Measurements from ENCODE around the gene ANXA11. TPM values are rescaled to one million over a fixed set of nuclear protein-coding genes. Genes with fewer than 3 reads are reported as not detected.
"Not testable (repeated sequence)": the region's sequence is repeated elsewhere in the genome, so short reads cannot be mapped to it uniquely, and the experiment has no call there.

ANXA11 gene
- total and polyA plus RNA-seq, 2 donors (not counting 1 experiment from before 2014, with no cell fraction given), result 124 to 206 TPM

DNA sequence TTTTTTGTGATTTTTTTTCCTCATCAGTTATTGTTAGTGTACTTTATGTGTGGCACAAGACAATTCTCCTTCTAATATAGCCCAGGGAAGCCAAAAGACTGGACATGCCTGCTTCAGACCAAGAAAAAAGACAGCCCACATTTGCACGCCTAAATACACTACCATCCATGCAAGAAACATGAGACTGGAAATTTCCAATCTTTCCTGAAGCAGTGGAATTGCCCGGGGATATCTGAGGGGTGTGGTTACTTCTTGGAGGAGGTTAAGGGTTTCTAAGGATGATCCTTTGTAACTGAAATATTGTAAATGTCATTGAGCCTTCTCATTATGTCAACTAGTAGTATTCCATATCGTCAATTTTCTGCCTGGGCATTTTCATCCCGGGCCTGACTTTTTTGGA, 37.0 kb upstream of the ANXA11 start:
- not testable (repeated sequence) for H3K9me3 ChIP-seq (ENCODE audit: control insufficient read depth, insufficient read depth, low read depth, low read length); DNase-seq (ENCODE audit: low read depth in 2 of 2); H3K27ac ChIP-seq (ENCODE audit: insufficient read depth, low read length); H3K36me3 ChIP-seq (ENCODE audit: control insufficient read depth, insufficient read depth, low read length); H2AFZ ChIP-seq (ENCODE audit: low read length); H4K20me1 ChIP-seq (ENCODE audit: control insufficient read depth, extremely low read depth, insufficient read depth, low read length); H3K4me1 ChIP-seq (ENCODE audit: control insufficient read depth, extremely low read depth, insufficient read depth, low read length); H3K79me2 ChIP-seq (ENCODE audit: control insufficient read depth, insufficient read depth, low read length); H3K4me2 ChIP-seq (ENCODE audit: extremely low read depth, insufficient read depth, low read length); H3K4me3 ChIP-seq (replicated peaks in 1 of 4; ENCODE audit: control extremely low read depth in 1 of 4, insufficient read depth in 1 of 4, low read depth in 3 of 4, low read length in 4 of 4); H3K27me3 ChIP-seq (ENCODE audit: control insufficient read depth, insufficient read depth, low read length); H3K9ac ChIP-seq (ENCODE audit: insufficient read depth, low read length)

DNA sequence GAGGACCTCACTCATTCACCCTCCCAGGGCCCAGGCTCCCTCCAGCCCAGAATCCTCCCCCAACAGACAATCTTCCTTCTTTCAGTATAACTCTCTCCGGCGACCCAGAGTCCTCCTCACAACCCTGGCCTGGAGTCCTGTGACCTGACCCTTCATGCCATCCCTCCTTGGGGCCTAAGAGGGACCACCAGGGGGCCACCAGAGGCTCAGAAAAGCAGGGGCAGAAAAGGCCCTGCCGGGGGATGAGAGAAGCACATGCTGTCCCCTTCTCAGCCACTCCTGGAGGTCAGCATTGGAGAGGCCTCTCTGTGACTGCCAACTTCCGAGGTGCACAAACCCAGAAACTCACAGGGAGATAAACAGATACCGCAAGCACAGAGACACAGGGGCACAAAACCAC, 31.1 kb upstream of the ANXA11 start:
- not testable (repeated sequence) for H3K4me1 ChIP-seq (ENCODE audit: control insufficient read depth, extremely low read depth, insufficient read depth, low read length); DNase-seq (ENCODE audit: low read depth in 2 of 2); H3K79me2 ChIP-seq (ENCODE audit: control insufficient read depth, insufficient read depth, low read length); H3K4me2 ChIP-seq (ENCODE audit: extremely low read depth, insufficient read depth, low read length); H3K9ac ChIP-seq (ENCODE audit: insufficient read depth, low read length); H3K27ac ChIP-seq (ENCODE audit: insufficient read depth, low read length); H3K4me3 ChIP-seq (replicated peaks in 1 of 4; ENCODE audit: control extremely low read depth in 1 of 4, insufficient read depth in 1 of 4, low read depth in 3 of 4, low read length in 4 of 4); H3K27me3 ChIP-seq (ENCODE audit: control insufficient read depth, insufficient read depth, low read length); H4K20me1 ChIP-seq (ENCODE audit: control insufficient read depth, extremely low read depth, insufficient read depth, low read length); H3K9me3 ChIP-seq (ENCODE audit: control insufficient read depth, insufficient read depth, low read depth, low read length); H3K36me3 ChIP-seq (ENCODE audit: control insufficient read depth, insufficient read depth, low read length); H2AFZ ChIP-seq (ENCODE audit: low read length)

DNA sequence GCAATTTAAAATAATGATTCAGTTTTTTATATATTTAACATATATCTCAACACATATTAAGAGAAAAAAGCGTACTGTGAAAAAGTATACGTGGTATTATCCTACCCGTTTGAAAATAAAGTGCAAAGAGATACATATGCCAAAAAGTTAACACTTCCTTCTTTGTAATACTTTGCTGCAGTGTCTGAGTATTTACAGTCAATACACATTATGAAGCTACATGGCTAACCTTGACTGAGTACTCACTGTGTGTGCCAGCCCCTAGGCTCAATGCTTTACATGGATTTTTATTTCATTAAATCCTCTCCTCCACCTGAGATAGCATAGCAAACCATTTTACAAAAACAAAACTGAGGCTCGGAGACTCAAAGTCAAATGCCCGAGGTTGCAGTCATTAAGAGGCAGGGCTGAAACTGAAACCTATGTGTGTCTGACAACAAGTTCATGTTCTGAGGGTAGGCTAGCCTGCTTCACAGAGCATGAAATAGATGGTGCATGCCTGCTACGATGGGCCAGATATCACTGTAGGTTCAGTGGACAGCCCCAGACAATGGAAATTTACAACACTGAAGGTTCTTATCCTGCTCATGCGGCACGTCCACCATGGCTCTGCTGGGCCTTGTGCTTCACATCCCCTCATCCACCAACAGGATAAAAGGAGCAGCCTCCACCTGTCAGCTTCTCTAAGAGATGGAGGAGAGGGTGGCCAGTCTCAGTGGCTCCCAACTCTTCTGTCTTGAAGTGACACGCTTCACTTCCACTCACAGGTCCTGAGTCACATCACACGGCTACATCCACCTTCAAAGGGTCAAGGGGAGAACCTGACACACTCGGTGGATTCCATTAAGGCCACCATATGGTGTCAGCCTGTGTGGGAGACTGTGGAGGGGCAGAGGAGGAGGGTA, 29.2 kb upstream of the ANXA11 start:
- not testable (repeated sequence) for H4K20me1 ChIP-seq (ENCODE audit: control insufficient read depth, extremely low read depth, insufficient read depth, low read length); H3K9ac ChIP-seq (ENCODE audit: insufficient read depth, low read length); H3K36me3 ChIP-seq (ENCODE audit: control insufficient read depth, insufficient read depth, low read length); H2AFZ ChIP-seq (ENCODE audit: low read length); H3K9me3 ChIP-seq (ENCODE audit: control insufficient read depth, insufficient read depth, low read depth, low read length); DNase-seq (ENCODE audit: low read depth in 2 of 2); H3K27me3 ChIP-seq (ENCODE audit: control insufficient read depth, insufficient read depth, low read length); H3K4me1 ChIP-seq (ENCODE audit: control insufficient read depth, extremely low read depth, insufficient read depth, low read length); H3K79me2 ChIP-seq (ENCODE audit: control insufficient read depth, insufficient read depth, low read length); H3K27ac ChIP-seq (ENCODE audit: insufficient read depth, low read length); H3K4me3 ChIP-seq (replicated peaks in 1 of 4; ENCODE audit: control extremely low read depth in 1 of 4, insufficient read depth in 1 of 4, low read depth in 3 of 4, low read length in 4 of 4); H3K4me2 ChIP-seq (ENCODE audit: extremely low read depth, insufficient read depth, low read length)

DNA sequence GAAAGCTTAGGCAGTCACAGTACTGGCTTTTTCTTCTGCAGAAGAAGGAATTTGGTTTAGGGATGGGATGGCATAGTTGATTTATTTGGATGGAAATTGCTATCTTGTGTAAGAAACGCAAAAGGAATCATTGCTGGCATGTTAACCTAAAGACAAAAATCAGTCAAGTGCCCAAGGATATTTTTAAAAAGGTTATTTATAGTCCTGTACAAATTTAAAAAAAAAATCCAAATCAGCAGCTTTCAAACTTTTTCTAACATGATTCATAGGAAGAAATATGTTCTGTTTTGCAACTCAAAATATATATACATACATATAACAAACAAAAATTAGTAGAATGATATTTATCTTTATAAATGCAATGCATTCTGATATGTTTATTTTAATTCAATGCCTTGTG, 28.5 kb upstream of the ANXA11 start:
- H3K79me2 ChIP-seq (ENCODE audit: control insufficient read depth, insufficient read depth, low read length); H3K9ac ChIP-seq (ENCODE audit: insufficient read depth, low read length); H4K20me1 ChIP-seq (ENCODE audit: control insufficient read depth, extremely low read depth, insufficient read depth, low read length); H3K4me1 ChIP-seq (ENCODE audit: control insufficient read depth, extremely low read depth, insufficient read depth, low read length); DNase-seq (ENCODE audit: low read depth in 2 of 2); H3K4me2 ChIP-seq (ENCODE audit: extremely low read depth, insufficient read depth, low read length); H3K9me3 ChIP-seq (ENCODE audit: control insufficient read depth, insufficient read depth, low read depth, low read length); H3K4me3 ChIP-seq (replicated peaks in 1 of 4; ENCODE audit: control extremely low read depth in 1 of 4, insufficient read depth in 1 of 4, low read depth in 3 of 4, low read length in 4 of 4); H3K36me3 ChIP-seq (ENCODE audit: control insufficient read depth, insufficient read depth, low read length); H2AFZ ChIP-seq (ENCODE audit: low read length); H3K27ac ChIP-seq (ENCODE audit: insufficient read depth, low read length); H3K27me3 ChIP-seq (ENCODE audit: control insufficient read depth, insufficient read depth, low read length): not testable (repeated sequence)

DNA sequence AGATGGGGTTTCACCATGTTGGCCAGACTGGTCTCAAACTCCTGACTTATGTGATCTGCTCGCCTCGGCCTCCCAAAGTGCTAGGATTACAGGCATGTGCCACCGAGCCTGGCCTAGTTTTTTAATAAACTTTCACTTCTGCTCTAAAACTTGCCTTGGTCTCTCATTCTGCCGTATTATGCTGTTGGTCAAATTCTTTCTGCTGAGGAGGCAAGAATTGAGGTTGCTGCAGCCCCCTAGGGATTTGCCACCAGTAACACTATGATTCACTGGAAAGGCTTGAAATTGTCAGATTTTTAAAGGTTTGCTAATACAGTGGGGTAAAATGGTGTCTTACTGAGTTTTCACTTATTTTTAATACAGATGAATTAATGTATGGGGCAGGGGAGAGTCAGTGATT, 21.4 kb upstream of the ANXA11 start:
- H4K20me1 ChIP-seq (ENCODE audit: control insufficient read depth, extremely low read depth, insufficient read depth, low read length); H3K79me2 ChIP-seq (ENCODE audit: control insufficient read depth, insufficient read depth, low read length); H3K4me1 ChIP-seq (ENCODE audit: control insufficient read depth, extremely low read depth, insufficient read depth, low read length); H3K36me3 ChIP-seq (ENCODE audit: control insufficient read depth, insufficient read depth, low read length); H3K9me3 ChIP-seq (ENCODE audit: control insufficient read depth, insufficient read depth, low read depth, low read length); H3K9ac ChIP-seq (ENCODE audit: insufficient read depth, low read length); H3K27me3 ChIP-seq (ENCODE audit: control insufficient read depth, insufficient read depth, low read length); H3K4me3 ChIP-seq (replicated peaks in 1 of 4; ENCODE audit: control extremely low read depth in 1 of 4, insufficient read depth in 1 of 4, low read depth in 3 of 4, low read length in 4 of 4); H3K27ac ChIP-seq (ENCODE audit: insufficient read depth, low read length); H2AFZ ChIP-seq (ENCODE audit: low read length); H3K4me2 ChIP-seq (ENCODE audit: extremely low read depth, insufficient read depth, low read length); DNase-seq (ENCODE audit: low read depth in 2 of 2): not testable (repeated sequence)

DNA sequence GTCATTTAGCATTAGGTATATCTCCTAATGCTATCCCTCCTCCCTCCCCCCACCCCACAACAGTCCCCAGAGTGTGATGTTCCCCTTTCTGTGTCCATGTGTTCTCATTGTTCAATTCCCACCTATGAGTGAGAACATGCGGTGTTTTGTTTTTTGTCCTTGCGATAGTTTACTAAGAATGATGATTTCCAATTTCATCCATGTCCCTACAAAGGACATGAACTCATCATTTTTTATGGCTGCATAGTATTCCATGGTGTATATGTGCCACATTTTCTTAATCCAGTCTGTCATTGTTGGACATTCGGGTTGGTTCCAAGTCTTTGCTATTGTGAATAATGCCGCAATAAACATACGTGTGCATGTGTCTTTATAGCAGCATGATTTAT, 17.7 kb upstream of the ANXA11 start:
- not testable (repeated sequence) for H3K4me1 ChIP-seq (ENCODE audit: control insufficient read depth, extremely low read depth, insufficient read depth, low read length); DNase-seq (ENCODE audit: low read depth in 2 of 2); H3K79me2 ChIP-seq (ENCODE audit: control insufficient read depth, insufficient read depth, low read length); H3K4me3 ChIP-seq (replicated peaks in 1 of 4; ENCODE audit: control extremely low read depth in 1 of 4, insufficient read depth in 1 of 4, low read depth in 3 of 4, low read length in 4 of 4); H3K9ac ChIP-seq (ENCODE audit: insufficient read depth, low read length); H2AFZ ChIP-seq (ENCODE audit: low read length); H3K4me2 ChIP-seq (ENCODE audit: extremely low read depth, insufficient read depth, low read length); H3K27me3 ChIP-seq (ENCODE audit: control insufficient read depth, insufficient read depth, low read length); H3K36me3 ChIP-seq (ENCODE audit: control insufficient read depth, insufficient read depth, low read length); H4K20me1 ChIP-seq (ENCODE audit: control insufficient read depth, extremely low read depth, insufficient read depth, low read length); H3K9me3 ChIP-seq (ENCODE audit: control insufficient read depth, insufficient read depth, low read depth, low read length); H3K27ac ChIP-seq (ENCODE audit: insufficient read depth, low read length)

DNA sequence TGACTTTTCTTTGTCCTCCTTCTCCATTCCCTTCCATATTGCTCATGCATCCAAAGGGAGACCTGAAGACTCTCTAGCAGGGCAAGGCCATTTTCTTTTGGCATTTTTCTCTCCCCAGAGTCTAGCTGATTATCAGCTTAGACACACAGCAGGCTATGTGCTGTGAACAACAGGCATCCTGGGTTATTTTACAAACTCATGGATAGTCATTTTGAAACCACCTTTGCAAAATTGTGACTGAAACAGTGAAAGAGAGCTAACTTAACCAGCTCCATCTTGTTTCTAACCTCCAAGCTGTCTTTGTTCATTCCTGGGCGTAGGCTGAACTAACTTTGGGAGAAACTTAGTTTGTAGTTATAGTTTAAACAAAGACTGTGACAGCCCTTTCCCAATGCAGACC, 13.5 kb upstream of the ANXA11 start:
- H4K20me1 ChIP-seq (ENCODE audit: control insufficient read depth, extremely low read depth, insufficient read depth, low read length); H3K4me3 ChIP-seq (replicated peaks in 1 of 4; ENCODE audit: control extremely low read depth in 1 of 4, insufficient read depth in 1 of 4, low read depth in 3 of 4, low read length in 4 of 4); H3K9me3 ChIP-seq (ENCODE audit: control insufficient read depth, insufficient read depth, low read depth, low read length); H2AFZ ChIP-seq (ENCODE audit: low read length); H3K27me3 ChIP-seq (ENCODE audit: control insufficient read depth, insufficient read depth, low read length); H3K4me1 ChIP-seq (ENCODE audit: control insufficient read depth, extremely low read depth, insufficient read depth, low read length); H3K36me3 ChIP-seq (ENCODE audit: control insufficient read depth, insufficient read depth, low read length); H3K9ac ChIP-seq (ENCODE audit: insufficient read depth, low read length); H3K79me2 ChIP-seq (ENCODE audit: control insufficient read depth, insufficient read depth, low read length); DNase-seq (ENCODE audit: low read depth in 2 of 2); H3K4me2 ChIP-seq (ENCODE audit: extremely low read depth, insufficient read depth, low read length); H3K27ac ChIP-seq (ENCODE audit: insufficient read depth, low read length): not testable (repeated sequence)
